ENCODE results near the gene ECPAS. TPM values are rescaled to one million over a fixed set of nuclear protein-coding genes. Genes with fewer than 3 reads are reported as not detected.

ECPAS gene
- total and polyA plus RNA-seq, 2 experiments from 2014 or later, result 32.1 to 65.6 TPM

- H3K4me1 ChIP-seq (ENCODE audit: insufficient read depth), result no peaks in the 10 kb centered on the region
- H3K9me2 ChIP-seq (replicated peaks; ENCODE audit: insufficient read depth), result no peaks in the 10 kb centered on the region
- no peaks in the 10 kb centered on the region for H3K79me2 ChIP-seq
- no peak for DNase-seq (ENCODE audit: low spot score)
- WGBS (ENCODE audit: low lambda C conversion rate, missing lambda C conversion rate), result 95% methylated on average over 2 of the region's 2 CpGs
- no peaks in the 10 kb centered on the region for H3K9me3 ChIP-seq (ENCODE audit: low read depth)
- peaks cover 4% of the 10 kb centered on the region for H3K36me3 ChIP-seq (replicated peaks; ENCODE audit: insufficient read depth, low read depth)
- H4K20me1 ChIP-seq (ENCODE audit: insufficient read depth, poor library complexity, severe bottlenecking), result no peaks in the 10 kb centered on the region
- H3K4me2 ChIP-seq, result no peak overlapping the region
- no peak overlapping the region for H3K4me3 ChIP-seq
- H3K27me3 ChIP-seq, result no peaks in the 10 kb centered on the region
- H3K27ac ChIP-seq, result no peak overlapping the region
- TF ChIP-seq EZH2phosphoT487 (IDR thresholded peaks at IDR 0.05; ENCODE audit: low read depth, severe bottlenecking, unreplicated experiment) (no peak), CTCF (IDR thresholded peaks at IDR 0.05; ENCODE audit: poor library complexity) (no peak)
- no peak overlapping the region for H2AFZ ChIP-seq
Observed at GRCh38 chr9:111375062-111375461, 109.1 kb downstream of the ECPAS start.

GRCh38 chr9:111372297-111372696 is 111.9 kb downstream of the ECPAS start:
- H3K27me3 ChIP-seq, result no peaks in the 10 kb centered on the region
- TF ChIP-seq EZH2 (IDR thresholded peaks at IDR 0.05; ENCODE audit: borderline replicate concordance), result no peak
- TF ChIP-seq EZH2phosphoT487 (IDR thresholded peaks at IDR 0.05; ENCODE audit: low read depth, severe bottlenecking, unreplicated experiment), result no peak
- no peak for TF ChIP-seq CTCF (IDR thresholded peaks at IDR 0.05; ENCODE audit: poor library complexity)
- H3K9me3 ChIP-seq (ENCODE audit: low read depth), result no peaks in the 10 kb centered on the region
- H4K20me1 ChIP-seq (ENCODE audit: insufficient read depth, poor library complexity, severe bottlenecking), result no peaks in the 10 kb centered on the region
- no peak overlapping the region for H3K27ac ChIP-seq
- no peaks in the 10 kb centered on the region for H3K4me1 ChIP-seq (ENCODE audit: insufficient read depth)
- H2AFZ ChIP-seq, result no peak overlapping the region
- no peak overlapping the region for H3K4me3 ChIP-seq
- no peaks in the 10 kb centered on the region for H3K79me2 ChIP-seq
- no peaks in the 10 kb centered on the region for H3K9me2 ChIP-seq (replicated peaks; ENCODE audit: insufficient read depth)
- peaks cover 4% of the 10 kb centered on the region for H3K36me3 ChIP-seq (replicated peaks; ENCODE audit: insufficient read depth, low read depth)
- DNase-seq (ENCODE audit: low spot score), result no peak
- H3K4me2 ChIP-seq, result no peak overlapping the region
- WGBS (ENCODE audit: low lambda C conversion rate, missing lambda C conversion rate), result 96% methylated on average over 6 of the region's 6 CpGs

GRCh38 chr9:111366978-111367377 is 117.2 kb downstream of the ECPAS start:
- 70% methylated on average over 1 of the region's 1 CpG for WGBS (ENCODE audit: low lambda C conversion rate, missing lambda C conversion rate)
- TF ChIP-seq EZH2phosphoT487 (IDR thresholded peaks at IDR 0.05; ENCODE audit: low read depth, severe bottlenecking, unreplicated experiment) (no peak), CTCF (IDR thresholded peaks at IDR 0.05; ENCODE audit: poor library complexity) (no peak), EZH2 (IDR thresholded peaks at IDR 0.05; ENCODE audit: borderline replicate concordance) (no peak)

GRCh38 chr9:111362526-111362925 is 121.7 kb downstream of the ECPAS start:
- H3K36me3 ChIP-seq (replicated peaks; ENCODE audit: insufficient read depth, low read depth), result no peaks in the 10 kb centered on the region
- H3K79me2 ChIP-seq, result no peaks in the 10 kb centered on the region
- no peaks in the 10 kb centered on the region for H3K9me2 ChIP-seq (replicated peaks; ENCODE audit: insufficient read depth)
- no peaks in the 10 kb centered on the region for H3K27me3 ChIP-seq
- TF ChIP-seq EZH2phosphoT487 (IDR thresholded peaks at IDR 0.05; ENCODE audit: low read depth, severe bottlenecking, unreplicated experiment) (no peak), EZH2 (IDR thresholded peaks at IDR 0.05; ENCODE audit: borderline replicate concordance) (no peak), CTCF (IDR thresholded peaks at IDR 0.05; ENCODE audit: poor library complexity) (no peak)
- WGBS (ENCODE audit: low lambda C conversion rate, missing lambda C conversion rate), result 39% methylated on average over 5 of the region's 5 CpGs
- DNase-seq (ENCODE audit: low spot score), result no peak
- H3K4me1 ChIP-seq (ENCODE audit: insufficient read depth), result no peaks in the 10 kb centered on the region
- no peaks in the 10 kb centered on the region for H3K9me3 ChIP-seq (ENCODE audit: low read depth)
- H3K4me3 ChIP-seq, result no peak overlapping the region
- no peak overlapping the region for H3K27ac ChIP-seq
- no peak overlapping the region for H2AFZ ChIP-seq
- H4K20me1 ChIP-seq (ENCODE audit: insufficient read depth, poor library complexity, severe bottlenecking), result no peaks in the 10 kb centered on the region
- H3K4me2 ChIP-seq, result no peak overlapping the region

More at GRCh38 chr9:111366978-111367377, 117.2 kb downstream of the ECPAS start:
- Histone ChIP-seq H3K9me2 (replicated peaks; ENCODE audit: insufficient read depth) (no peaks in the 10 kb centered on the region), H3K9me3 (ENCODE audit: low read depth) (no peaks in the 10 kb centered on the region), H3K4me1 (ENCODE audit: insufficient read depth) (no peaks in the 10 kb centered on the region), H3K36me3 (replicated peaks; ENCODE audit: insufficient read depth, low read depth) (peaks cover 4% of the 10 kb centered on the region), H2AFZ (no peak overlapping the region), H3K4me3 (no peak overlapping the region), H4K20me1 (ENCODE audit: insufficient read depth, poor library complexity, severe bottlenecking) (no peaks in the 10 kb centered on the region), H3K4me2 (no peak overlapping the region), H3K27ac (no peak overlapping the region), H3K27me3 (no peaks in the 10 kb centered on the region), H3K79me2 (no peaks in the 10 kb centered on the region)
- DNase-seq (ENCODE audit: low spot score), result no peak
